ENCODE measurements around the gene RIPOR2.
"Not testable (repeated sequence)": the region's sequence is repeated elsewhere in the genome, so short reads cannot be mapped to it uniquely, and the experiment has no call there.

DNA sequence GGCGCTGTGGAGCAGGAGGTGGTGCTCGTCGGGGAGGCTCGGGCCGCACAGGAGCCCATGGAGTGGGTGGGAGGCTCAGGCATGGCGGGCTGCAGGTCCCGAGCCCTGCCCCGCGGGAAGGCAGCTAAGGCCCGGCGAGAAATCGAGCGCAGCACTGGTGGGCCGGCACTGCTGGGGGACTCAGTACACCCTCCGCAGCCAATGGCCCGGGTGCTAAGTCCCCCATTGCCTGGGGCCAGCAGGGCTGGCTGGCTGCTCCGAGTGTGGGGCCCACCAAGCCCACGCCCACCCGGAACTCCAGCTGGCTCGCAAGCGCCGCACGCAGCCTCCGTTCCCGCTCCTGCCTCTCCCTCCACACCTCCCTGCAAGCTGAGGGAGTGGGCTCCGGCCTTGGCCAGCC, 169.8 kb downstream of the RIPOR2 start:
- not testable (repeated sequence) for TF ChIP-seq POLR2AphosphoS5 (IDR thresholded peaks at IDR 0.05; ENCODE audit: insufficient read depth in 1 of 2, low read depth in 1 of 2); POLR2A (IDR thresholded peaks at IDR 0.05)
- TF ChIP-seq, protein P1, sequence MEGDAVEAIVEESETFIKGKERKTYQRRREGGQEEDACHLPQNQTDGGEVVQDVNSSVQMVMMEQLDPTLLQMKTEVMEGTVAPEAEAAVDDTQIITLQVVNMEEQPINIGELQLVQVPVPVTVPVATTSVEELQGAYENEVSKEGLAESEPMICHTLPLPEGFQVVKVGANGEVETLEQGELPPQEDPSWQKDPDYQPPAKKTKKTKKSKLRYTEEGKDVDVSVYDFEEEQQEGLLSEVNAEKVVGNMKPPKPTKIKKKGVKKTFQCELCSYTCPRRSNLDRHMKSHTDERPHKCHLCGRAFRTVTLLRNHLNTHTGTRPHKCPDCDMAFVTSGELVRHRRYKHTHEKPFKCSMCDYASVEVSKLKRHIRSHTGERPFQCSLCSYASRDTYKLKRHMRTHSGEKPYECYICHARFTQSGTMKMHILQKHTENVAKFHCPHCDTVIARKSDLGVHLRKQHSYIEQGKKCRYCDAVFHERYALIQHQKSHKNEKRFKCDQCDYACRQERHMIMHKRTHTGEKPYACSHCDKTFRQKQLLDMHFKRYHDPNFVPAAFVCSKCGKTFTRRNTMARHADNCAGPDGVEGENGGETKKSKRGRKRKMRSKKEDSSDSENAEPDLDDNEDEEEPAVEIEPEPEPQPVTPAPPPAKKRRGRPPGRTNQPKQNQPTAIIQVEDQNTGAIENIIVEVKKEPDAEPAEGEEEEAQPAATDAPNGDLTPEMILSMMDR (IDR thresholded peaks at IDR 0.05): not testable (repeated sequence)
